SK-N-MC (cell line): ENCODE data around the gene SEMA3C.
A peak's percentile ranks its signal among the peaks of the same experiment; 100 is the strongest.

Experiments used
- DNase-seq: peaks from one replicate; pipeline ENCODE4 v3.0.0-alpha.2; 2011; ENCODE audit warnings: low read depth, low spot score
- H3K27ac ChIP-seq: fragments of 200-600 bp; sonication (generic); 2 replicates; pipeline ENCODE4 v1.5.1; 2016; ENCODE audit warnings: mixed run types
- H3K36me3 ChIP-seq: fragments of 200-600 bp; sonication (generic); 2 replicates; pipeline ENCODE4 v1.6.1; 2017; ENCODE audit warnings: antibody characterized with exemption, low read length, mixed read lengths; ENCODE audit not compliant: insufficient read depth
- H3K4me3 ChIP-seq: fragments of 200-600 bp; sonication (generic); 2 replicates; pipeline ENCODE4 v1.5.1; 2016
- H3K9ac ChIP-seq: fragments of 200-600 bp; sonication (generic); 2 replicates; pipeline ENCODE4 v1.8.0; 2017; ENCODE audit warnings: mixed run types, mixed read lengths; ENCODE audit not compliant: insufficient read length
- H3K9me3 ChIP-seq: fragments of 200-600 bp; sonication (generic); 2 replicates; pipeline ENCODE4 v1.6.1; 2017; ENCODE audit warnings: low read depth, mild to moderate bottlenecking, antibody characterized with exemption, low read length, moderate library complexity, mixed read lengths
- EZH2 ChIP-seq: fragments of 200-600 bp; sonication (generic); IDR thresholded peaks from one replicate; pipeline ENCODE4 v1.6.1; 2017; ENCODE audit warnings: antibody characterized with exemption
- FOXP2 ChIP-seq: optimal IDR thresholded peaks from 2 replicates; pipeline ENCODE3; 2011; ENCODE audit warnings: mild to moderate bottlenecking, moderate library complexity; ENCODE audit not compliant: insufficient read depth; ENCODE audit errors: extremely low read length, control extremely low read depth
- POLR2AphosphoS5 ChIP-seq: IDR thresholded peaks from 2 replicates; pipeline ENCODE4 v1.6.1; 2012; ENCODE audit warnings: mild to moderate bottlenecking, low read depth, low read length, borderline replicate concordance

SEMA3C gene

GRCh38 chr7:80823057-80823456, 95.8 kb downstream of the SEMA3C start:
- TF ChIP-seq FOXP2: no peak
- TF ChIP-seq POLR2AphosphoS5: no peak
- no peak for TF ChIP-seq EZH2
- Histone ChIP-seq H3K4me3 (no peak overlapping the region), H3K9me3 (no peaks in the 10 kb centered on the region), H3K36me3 (peaks cover 13% of the 10 kb centered on the region), H3K9ac (no peak overlapping the region), H3K27ac (peak overlapping the region; percentile 32; the same call in 1 of the 2 replicates)
- no peak for DNase-seq

GRCh38 chr7:80821771-80822319, 97.0 kb downstream of the SEMA3C start:
- Histone ChIP-seq H3K9ac (no peak overlapping the region), H3K27ac (no peak overlapping the region), H3K9me3 (no peaks in the 10 kb centered on the region), H3K36me3 (peaks cover 10% of the 10 kb centered on the region), H3K4me3 (no peak overlapping the region)
- TF ChIP-seq POLR2AphosphoS5 (no peak), FOXP2 (no peak), EZH2 (no peak)
- DNase-seq: no peak

GRCh38 chr7:80819503-80819902, 99.3 kb downstream of the SEMA3C start:
- Histone ChIP-seq H3K36me3 (peaks cover 17% of the 10 kb centered on the region), H3K9me3 (no peaks in the 10 kb centered on the region), H3K4me3 (no peak overlapping the region), H3K27ac (no peak overlapping the region), H3K9ac (no peak overlapping the region)
- TF ChIP-seq POLR2AphosphoS5: no peak
- DNase-seq: no peak

GRCh38 chr7:80818181-80818580, 100.7 kb downstream of the SEMA3C start:
- no peaks in the 10 kb centered on the region for H3K9me3 ChIP-seq
- H3K27ac ChIP-seq: no peak overlapping the region
- peaks cover 21% of the 10 kb centered on the region for H3K36me3 ChIP-seq
- no peak overlapping the region for H3K4me3 ChIP-seq
- no peak for DNase-seq
- TF ChIP-seq EZH2 (no peak), POLR2AphosphoS5 (no peak), FOXP2 (no peak)
- no peak overlapping the region for H3K9ac ChIP-seq

GRCh38 chr7:80816806-80817205, 102.0 kb downstream of the SEMA3C start:
- Histone ChIP-seq H3K9ac (no peak overlapping the region), H3K4me3 (no peak overlapping the region), H3K27ac (no peak overlapping the region), H3K36me3 (peaks cover 21% of the 10 kb centered on the region), H3K9me3 (no peaks in the 10 kb centered on the region)
- no peak for TF ChIP-seq FOXP2
- no peak for TF ChIP-seq EZH2
- TF ChIP-seq POLR2AphosphoS5: no peak
- no peak for DNase-seq

- Histone ChIP-seq H3K9ac (no peak overlapping the region), H3K4me3 (no peak overlapping the region), H3K27ac (no peak overlapping the region), H3K36me3 (peaks cover 21% of the 10 kb centered on the region), H3K9me3 (no peaks in the 10 kb centered on the region)
- TF ChIP-seq FOXP2 (no peak), EZH2 (no peak), POLR2AphosphoS5 (no peak)
- no peak for DNase-seq
These were observed 103.1 kb downstream of the SEMA3C start for GRCh38 chr7:80815733-80816132.

GRCh38 chr7:80809545-80809944, 109.3 kb downstream of the SEMA3C start:
- DNase-seq: no peak
- peaks cover 2% of the 10 kb centered on the region for H3K9me3 ChIP-seq
- H3K27ac ChIP-seq: no peak overlapping the region
- no peak for TF ChIP-seq FOXP2
- TF ChIP-seq EZH2: no peak
- no peak for TF ChIP-seq POLR2AphosphoS5
- H3K9ac ChIP-seq: no peak overlapping the region
- H3K36me3 ChIP-seq: peaks cover 30% of the 10 kb centered on the region
- H3K4me3 ChIP-seq: no peak overlapping the region

- peak; percentile 37 for DNase-seq
- peak overlapping the region; percentile 40 for H3K4me3 ChIP-seq
- no peak overlapping the region for H3K9ac ChIP-seq
- peaks cover 32% of the 10 kb centered on the region for H3K36me3 ChIP-seq
- peaks cover 2% of the 10 kb centered on the region for H3K9me3 ChIP-seq
- TF ChIP-seq FOXP2: no peak
- peak overlapping the region; percentile 84 for H3K27ac ChIP-seq
These were observed 111.5 kb downstream of the SEMA3C start for GRCh38 chr7:80807166-80807900.

GRCh38 chr7:80806663-80807062, 112.2 kb downstream of the SEMA3C start:
- Histone ChIP-seq H3K36me3 (peaks cover 32% of the 10 kb centered on the region), H3K9ac (no peak overlapping the region), H3K9me3 (peaks cover 2% of the 10 kb centered on the region), H3K4me3 (no peak overlapping the region), H3K27ac (peak overlapping the region; percentile 84; the same call in 1 of the 2 replicates)
- no peak for DNase-seq
- no peak for TF ChIP-seq POLR2AphosphoS5
- no peak for TF ChIP-seq EZH2
- no peak for TF ChIP-seq FOXP2
